ENCODE results near the gene TMSB10.

DNA sequence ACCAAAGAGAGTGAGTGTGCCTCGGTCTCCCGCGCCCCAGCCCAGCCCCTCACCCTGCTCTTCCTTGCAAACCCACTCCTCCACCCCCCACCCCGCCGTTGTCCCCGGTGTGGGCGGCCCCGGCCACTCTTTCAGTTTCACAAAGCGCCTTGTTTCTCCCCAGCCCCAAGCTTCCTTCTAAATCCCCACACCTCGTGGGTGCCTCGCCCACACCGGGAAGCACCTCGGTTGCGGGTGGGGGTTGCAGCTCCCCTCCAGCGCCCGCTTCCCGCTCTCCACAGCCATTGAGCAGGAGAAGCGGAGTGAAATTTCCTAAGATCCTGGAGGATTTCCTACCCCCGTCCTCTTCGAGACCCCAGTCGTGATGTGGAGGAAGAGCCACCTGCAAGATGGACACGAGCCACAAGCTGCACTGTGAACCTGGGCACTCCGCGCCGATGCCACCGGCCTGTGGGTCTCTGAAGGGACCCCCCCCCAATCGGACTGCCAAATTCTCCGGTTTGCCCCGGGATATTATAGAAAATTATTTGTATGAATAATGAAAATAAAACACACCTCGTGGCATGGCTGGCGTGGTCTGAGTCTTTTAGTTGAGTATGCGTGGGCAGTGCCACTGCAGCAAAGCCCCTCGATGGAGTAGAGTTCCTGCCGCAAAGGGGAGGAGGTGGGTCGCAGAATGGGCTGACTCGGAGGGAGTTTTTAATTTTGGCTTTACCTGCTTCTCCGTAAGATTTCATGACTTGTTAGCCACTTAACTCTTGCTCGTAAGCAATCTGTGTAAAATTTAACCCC, 848 bp downstream of the TMSB10 start:
- TF ChIP-seq POLR2A (IDR thresholded peaks at IDR 0.05) = no peak
- TF ChIP-seq, protein P1, sequence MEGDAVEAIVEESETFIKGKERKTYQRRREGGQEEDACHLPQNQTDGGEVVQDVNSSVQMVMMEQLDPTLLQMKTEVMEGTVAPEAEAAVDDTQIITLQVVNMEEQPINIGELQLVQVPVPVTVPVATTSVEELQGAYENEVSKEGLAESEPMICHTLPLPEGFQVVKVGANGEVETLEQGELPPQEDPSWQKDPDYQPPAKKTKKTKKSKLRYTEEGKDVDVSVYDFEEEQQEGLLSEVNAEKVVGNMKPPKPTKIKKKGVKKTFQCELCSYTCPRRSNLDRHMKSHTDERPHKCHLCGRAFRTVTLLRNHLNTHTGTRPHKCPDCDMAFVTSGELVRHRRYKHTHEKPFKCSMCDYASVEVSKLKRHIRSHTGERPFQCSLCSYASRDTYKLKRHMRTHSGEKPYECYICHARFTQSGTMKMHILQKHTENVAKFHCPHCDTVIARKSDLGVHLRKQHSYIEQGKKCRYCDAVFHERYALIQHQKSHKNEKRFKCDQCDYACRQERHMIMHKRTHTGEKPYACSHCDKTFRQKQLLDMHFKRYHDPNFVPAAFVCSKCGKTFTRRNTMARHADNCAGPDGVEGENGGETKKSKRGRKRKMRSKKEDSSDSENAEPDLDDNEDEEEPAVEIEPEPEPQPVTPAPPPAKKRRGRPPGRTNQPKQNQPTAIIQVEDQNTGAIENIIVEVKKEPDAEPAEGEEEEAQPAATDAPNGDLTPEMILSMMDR (IDR thresholded peaks at IDR 0.05) = no peak
